KOPT-K1 (cell line): ENCODE measurements around the gene IGSF1.

Source experiments
- H3K27ac ChIP-seq: fragments of 200-600 bp; sonication (generic); 2 replicates; pipeline ENCODE4 v1.5.1; 2016; ENCODE audit warnings: antibody characterized with exemption, mild to moderate bottlenecking, low read depth, low read length; ENCODE audit not compliant: poor library complexity, severe bottlenecking
- H3K36me3 ChIP-seq: fragments of 200-600 bp; sonication (generic); 2 replicates; pipeline ENCODE4 v1.5.1; 2017; ENCODE audit warnings: antibody characterized with exemption, mild to moderate bottlenecking, low read length, moderate library complexity; ENCODE audit not compliant: insufficient read depth
- H3K9me3 ChIP-seq: fragments of 200-600 bp; sonication (generic); 2 replicates; pipeline ENCODE4 v1.5.1; 2017; ENCODE audit warnings: antibody characterized with exemption, low read length, mild to moderate bottlenecking; ENCODE audit not compliant: insufficient read depth, poor library complexity, severe bottlenecking

IGSF1 gene, protein sequence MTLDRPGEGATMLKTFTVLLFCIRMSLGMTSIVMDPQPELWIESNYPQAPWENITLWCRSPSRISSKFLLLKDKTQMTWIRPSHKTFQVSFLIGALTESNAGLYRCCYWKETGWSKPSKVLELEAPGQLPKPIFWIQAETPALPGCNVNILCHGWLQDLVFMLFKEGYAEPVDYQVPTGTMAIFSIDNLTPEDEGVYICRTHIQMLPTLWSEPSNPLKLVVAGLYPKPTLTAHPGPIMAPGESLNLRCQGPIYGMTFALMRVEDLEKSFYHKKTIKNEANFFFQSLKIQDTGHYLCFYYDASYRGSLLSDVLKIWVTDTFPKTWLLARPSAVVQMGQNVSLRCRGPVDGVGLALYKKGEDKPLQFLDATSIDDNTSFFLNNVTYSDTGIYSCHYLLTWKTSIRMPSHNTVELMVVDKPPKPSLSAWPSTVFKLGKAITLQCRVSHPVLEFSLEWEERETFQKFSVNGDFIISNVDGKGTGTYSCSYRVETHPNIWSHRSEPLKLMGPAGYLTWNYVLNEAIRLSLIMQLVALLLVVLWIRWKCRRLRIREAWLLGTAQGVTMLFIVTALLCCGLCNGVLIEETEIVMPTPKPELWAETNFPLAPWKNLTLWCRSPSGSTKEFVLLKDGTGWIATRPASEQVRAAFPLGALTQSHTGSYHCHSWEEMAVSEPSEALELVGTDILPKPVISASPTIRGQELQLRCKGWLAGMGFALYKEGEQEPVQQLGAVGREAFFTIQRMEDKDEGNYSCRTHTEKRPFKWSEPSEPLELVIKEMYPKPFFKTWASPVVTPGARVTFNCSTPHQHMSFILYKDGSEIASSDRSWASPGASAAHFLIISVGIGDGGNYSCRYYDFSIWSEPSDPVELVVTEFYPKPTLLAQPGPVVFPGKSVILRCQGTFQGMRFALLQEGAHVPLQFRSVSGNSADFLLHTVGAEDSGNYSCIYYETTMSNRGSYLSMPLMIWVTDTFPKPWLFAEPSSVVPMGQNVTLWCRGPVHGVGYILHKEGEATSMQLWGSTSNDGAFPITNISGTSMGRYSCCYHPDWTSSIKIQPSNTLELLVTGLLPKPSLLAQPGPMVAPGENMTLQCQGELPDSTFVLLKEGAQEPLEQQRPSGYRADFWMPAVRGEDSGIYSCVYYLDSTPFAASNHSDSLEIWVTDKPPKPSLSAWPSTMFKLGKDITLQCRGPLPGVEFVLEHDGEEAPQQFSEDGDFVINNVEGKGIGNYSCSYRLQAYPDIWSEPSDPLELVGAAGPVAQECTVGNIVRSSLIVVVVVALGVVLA (N-terminal part only)

GRCh38 chrX:131288738-131289511 is at the start of gene IGSF1:
TSS of gene IGSF1 (minus strand) at chrX:131289306. CDS start at chrX:131286674, 2,632 bp downstream.
- no peak within 1 kb of the TSS for H3K27ac ChIP-seq
- H3K9me3 ChIP-seq: no peaks in the 10 kb centered on the region
- no peaks in the 10 kb centered on the region for H3K36me3 ChIP-seq

DNA sequence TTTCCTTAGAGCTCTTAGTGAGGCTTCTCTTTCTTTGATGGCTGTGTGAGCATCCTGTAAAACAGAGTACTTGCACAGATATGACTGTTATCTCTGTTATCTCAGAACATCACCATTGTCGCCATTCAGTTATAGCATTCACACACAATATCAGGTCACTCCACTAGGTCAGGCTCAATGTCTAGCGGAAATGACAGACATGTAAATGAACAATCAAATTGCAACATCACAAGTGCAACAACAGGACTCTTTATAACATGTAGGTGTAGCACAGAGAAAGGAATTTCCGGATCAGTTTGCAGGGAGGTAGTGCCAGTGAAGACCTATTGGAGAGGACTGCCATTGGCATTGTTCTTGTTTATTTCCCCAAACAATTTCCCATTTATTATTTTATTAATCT is 43.2 kb upstream of the IGSF1 start:
- Histone ChIP-seq H3K9me3 (no peaks in the 10 kb centered on the region), H3K36me3 (no peaks in the 10 kb centered on the region), H3K27ac (no peak overlapping the region)

GRCh38 chrX:131331152-131331551 is 42.0 kb upstream of the IGSF1 start:
- Histone ChIP-seq H3K36me3 (no peaks in the 10 kb centered on the region), H3K27ac (no peak overlapping the region), H3K9me3 (no peaks in the 10 kb centered on the region)

GRCh38 chrX:131330735-131331134 is 41.6 kb upstream of the IGSF1 start:
- Histone ChIP-seq H3K36me3 (no peaks in the 10 kb centered on the region), H3K9me3 (no peaks in the 10 kb centered on the region), H3K27ac (no peak overlapping the region)

DNA sequence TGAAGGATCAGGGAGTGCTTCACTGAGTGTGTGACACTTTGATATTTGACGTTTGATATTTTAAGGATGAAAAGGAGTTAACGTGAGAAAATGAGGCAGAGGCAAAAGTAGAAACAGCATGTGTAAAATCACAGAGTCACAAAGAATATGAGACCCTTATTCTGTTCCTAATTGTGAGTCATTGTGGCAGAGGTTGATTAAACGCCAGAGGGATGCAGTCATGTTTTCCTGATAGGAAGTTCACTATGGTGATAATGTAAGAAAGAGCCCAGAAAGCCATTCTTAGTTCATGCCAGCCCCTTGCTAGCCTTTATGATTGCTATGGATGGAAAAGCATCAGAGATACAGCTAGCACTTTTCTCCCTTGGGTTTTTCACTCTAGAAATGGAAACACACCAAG is 33.5 kb upstream of the IGSF1 start:
- no peak overlapping the region for H3K27ac ChIP-seq
- H3K36me3 ChIP-seq: no peaks in the 10 kb centered on the region
- no peaks in the 10 kb centered on the region for H3K9me3 ChIP-seq

- Histone ChIP-seq H3K27ac (no peak overlapping the region), H3K9me3 (no peaks in the 10 kb centered on the region), H3K36me3 (no peaks in the 10 kb centered on the region)
These were observed 28.2 kb upstream of the IGSF1 start for GRCh38 chrX:131317326-131317725.

DNA sequence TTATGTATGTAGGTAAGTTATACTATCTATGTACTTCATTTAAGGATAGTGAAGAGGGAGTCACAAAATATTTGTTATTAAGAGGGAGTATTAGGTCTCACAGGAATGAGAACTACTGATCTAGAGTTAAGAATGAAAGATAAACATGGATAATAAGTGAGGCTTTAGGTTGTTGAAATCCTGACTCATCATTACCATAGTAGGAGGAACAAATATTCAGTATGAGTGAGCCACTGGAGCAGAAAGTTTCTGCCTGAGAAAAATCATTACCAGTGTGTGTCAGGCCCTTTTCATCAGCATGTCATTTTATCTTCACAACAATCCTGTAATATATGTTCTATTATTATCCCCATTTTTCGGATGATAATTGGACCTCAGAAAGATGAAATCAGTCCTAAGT is 27.2 kb upstream of the IGSF1 start:
- H3K9me3 ChIP-seq: no peaks in the 10 kb centered on the region
- no peak overlapping the region for H3K27ac ChIP-seq
- H3K36me3 ChIP-seq: no peaks in the 10 kb centered on the region

DNA sequence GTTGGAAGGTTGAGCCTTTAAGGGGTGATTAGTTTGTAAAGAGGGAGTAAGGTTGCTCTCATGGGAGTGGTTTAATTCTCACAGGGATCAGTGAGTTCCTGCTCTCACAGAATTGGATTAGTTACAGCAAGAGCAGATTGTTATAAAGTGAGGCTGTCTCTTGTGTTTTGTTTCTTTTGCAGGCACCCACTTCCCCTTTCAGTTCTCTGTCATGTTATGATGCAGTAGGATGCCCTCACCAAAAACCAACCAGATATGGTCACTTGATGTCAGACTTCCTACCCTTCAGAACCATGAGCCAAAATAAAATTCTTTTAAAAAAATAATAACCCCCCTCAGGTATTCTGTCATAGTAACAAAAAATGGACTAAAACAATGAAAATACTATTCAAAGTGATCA is 19.9 kb upstream of the IGSF1 start:
- Histone ChIP-seq H3K36me3 (no peaks in the 10 kb centered on the region), H3K27ac (no peak overlapping the region), H3K9me3 (no peaks in the 10 kb centered on the region)

- H3K27ac ChIP-seq: no peak overlapping the region
These were observed 17.5 kb upstream of the IGSF1 start for GRCh38 chrX:131306601-131307000.

DNA sequence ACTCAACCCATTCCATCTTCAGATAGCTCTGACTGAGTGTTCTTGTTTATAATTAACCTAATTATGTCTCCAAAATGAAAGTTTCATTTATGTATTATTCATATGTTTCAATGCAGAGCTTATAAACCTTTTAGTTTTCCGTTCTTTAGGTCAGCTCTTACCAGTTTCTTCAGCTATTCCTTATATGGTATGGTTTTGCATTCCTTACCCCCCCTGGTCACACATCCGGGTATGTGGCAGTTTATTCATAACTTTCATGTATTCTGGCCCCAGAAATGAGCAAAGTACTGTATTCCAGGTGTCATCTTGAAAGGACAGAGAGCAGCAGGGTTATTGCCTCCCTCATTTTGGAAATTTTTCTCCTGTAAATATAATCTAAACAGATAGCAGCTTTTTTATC is 16.8 kb upstream of the IGSF1 start:
- Histone ChIP-seq H3K36me3 (no peaks in the 10 kb centered on the region), H3K27ac (no peak overlapping the region)

More at GRCh38 chrX:131306601-131307000, 17.5 kb upstream of the IGSF1 start:
- Histone ChIP-seq H3K9me3 (no peaks in the 10 kb centered on the region), H3K36me3 (no peaks in the 10 kb centered on the region)

DNA sequence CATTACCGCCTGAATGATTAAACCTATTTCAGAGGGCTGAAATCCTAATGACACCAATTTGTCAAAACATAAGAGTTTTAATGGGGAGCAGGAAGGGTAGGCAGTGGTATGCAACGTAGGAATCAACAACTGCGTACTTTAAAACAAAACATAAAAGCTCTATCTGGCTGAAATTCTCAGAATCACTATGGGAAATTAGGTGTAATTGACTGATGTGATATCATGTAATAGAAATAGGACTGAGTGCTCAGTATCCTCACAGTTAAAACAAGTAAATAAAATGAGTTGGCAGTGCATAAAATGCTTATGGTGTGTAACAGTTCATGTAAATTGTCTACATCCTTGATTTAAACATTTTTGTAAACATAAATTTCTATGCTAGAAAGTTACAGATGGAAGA is 13.6 kb upstream of the IGSF1 start:
- Histone ChIP-seq H3K9me3 (no peaks in the 10 kb centered on the region), H3K27ac (no peak overlapping the region)

More for the DNA sequence above, 16.8 kb upstream of the IGSF1 start:
- H3K9me3 ChIP-seq: no peaks in the 10 kb centered on the region

GRCh38 chrX:131301155-131301554 is 12.0 kb upstream of the IGSF1 start:
- no peak overlapping the region for H3K27ac ChIP-seq
- H3K9me3 ChIP-seq: no peaks in the 10 kb centered on the region
- H3K36me3 ChIP-seq: no peaks in the 10 kb centered on the region

More for the DNA sequence above, 13.6 kb upstream of the IGSF1 start:
- no peaks in the 10 kb centered on the region for H3K36me3 ChIP-seq

DNA sequence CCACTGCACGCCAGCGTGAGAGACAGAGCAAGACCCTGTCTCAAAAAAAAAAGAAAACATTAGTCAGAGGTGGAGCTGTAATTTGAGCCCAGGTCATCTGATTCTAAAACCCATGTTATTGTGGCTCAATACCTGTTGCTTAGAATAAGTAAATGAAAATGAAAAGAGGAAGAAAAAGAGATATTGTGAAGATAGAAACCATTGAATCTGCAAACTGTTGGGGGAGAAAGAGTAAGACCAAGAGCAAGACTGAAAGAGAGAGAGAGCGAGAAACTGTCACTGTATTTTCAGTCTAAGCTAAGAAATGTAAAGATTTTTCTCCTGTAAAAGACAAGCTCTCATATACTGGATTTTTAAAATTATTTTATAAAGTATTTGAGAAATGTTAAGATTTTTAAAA is 9.7 kb upstream of the IGSF1 start:
- Histone ChIP-seq H3K27ac (no peak overlapping the region), H3K36me3 (no peaks in the 10 kb centered on the region), H3K9me3 (no peaks in the 10 kb centered on the region)

DNA sequence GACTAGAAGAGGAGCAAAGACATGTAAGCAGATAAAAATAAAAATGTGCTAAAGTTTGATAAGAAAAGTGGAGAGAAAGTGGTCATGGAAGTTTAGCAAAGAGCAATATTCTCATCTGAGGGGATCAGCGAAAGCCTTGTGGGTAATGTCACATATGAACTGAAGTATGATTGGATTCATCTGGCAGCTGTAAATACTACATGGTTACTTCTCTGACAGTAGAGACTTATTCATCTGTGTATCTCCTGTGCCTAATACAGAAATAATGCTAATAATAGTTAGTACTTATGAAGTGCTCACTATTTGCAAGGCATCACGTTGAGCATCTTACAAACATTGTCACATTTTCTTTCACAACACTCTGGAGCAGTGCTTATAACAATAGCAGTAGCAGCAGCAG is 8.9 kb upstream of the IGSF1 start:
- Histone ChIP-seq H3K9me3 (no peaks in the 10 kb centered on the region), H3K27ac (no peak overlapping the region), H3K36me3 (no peaks in the 10 kb centered on the region)
